ENCODE results near the gene YPEL5. TPM values are rescaled to one million over a fixed set of nuclear protein-coding genes. Genes with fewer than 3 reads are reported as not detected.

YPEL5 gene
- polyA plus RNA-seq, 2 of the 4 experiments (the other 2 are of a cell fraction), result 45.6 to 89.6 TPM

- no peak for FAIRE-seq
- peak overlapping the region; percentile 99 for H3K4me3 ChIP-seq
- WGBS (ENCODE audit: missing lambda C conversion rate), result 38% methylated on average over 8 of the region's 8 CpGs
- peak overlapping the region; percentile 81 for H3K4me2 ChIP-seq
- ATAC-seq, result no peak
- no peak for DNase-seq (ENCODE audit: low read depth in 1 of 2, low spot score in 1 of 2)
- H3K27ac ChIP-seq, result peak overlapping the region; percentile 36 to 67; a peak in 5 of 6 replicates
- H3K9me3 ChIP-seq, result no peaks in the 10 kb centered on the region
- peaks cover 35% of the 10 kb centered on the region for H3K4me1 ChIP-seq
- TF ChIP-seq CBX8 (IDR thresholded peaks at IDR 0.05) (peak; percentile 93), RNF2 (IDR thresholded peaks at IDR 0.05; ENCODE audit: borderline replicate concordance, low read depth) (peak; percentile 78), ZC3H11A (IDR thresholded peaks at IDR 0.05) (no peak), TFCP2L1 (CRISPR knock-in tag; IDR thresholded peaks at IDR 0.05) (peak; percentile 20; the same call in 1 of the 2 replicates)
- POLR2A ChIA-PET, result interaction anchor here (0.7 to 2.5 kb wide), 5 partner anchors 9 to 869 kb away, joined by 3 to 9 read pairs (median 3); no protein-coding TSS in a partner anchor
- CTCF ChIA-PET, result interaction anchor here (0.8 to 13.4 kb wide), 8 partner anchors 10 to 1030 kb away, joined by 3 to 149 read pairs (median 3); no protein-coding TSS in a partner anchor
Observed at GRCh38 chr2:30145826-30146336, 926 bp upstream of the YPEL5 start.

GRCh38 chr2:30147196-30147714 is 448 bp downstream of the YPEL5 start:
- TF ChIP-seq BCL3 (IDR thresholded peaks at IDR 0.05) (peak; percentile 9; the same call in 1 of the 3 replicates), CHD2 (IDR thresholded peaks at IDR 0.05; ENCODE audit: low read length, partially characterized antibody) (no peak)
- Histone ChIP-seq H3K4me3 (peak overlapping the region; percentile 99), H3K4me1 (peaks cover 36% of the 10 kb centered on the region), H3K27ac (peak overlapping the region; percentile 95), H3K9me3 (no peaks in the 10 kb centered on the region), H3K4me2 (peak overlapping the region; percentile 86)
- no CpG with 5 or more reads among the region's 79 CpGs for WGBS (ENCODE audit: missing lambda C conversion rate)
- ChIA-PET POLR2A (interaction anchor here (0.7 to 2.5 kb wide), 7 partner anchors 12 to 1017 kb away, joined by 3 to 9 read pairs (median 3); partner anchors contain the start of gene LCLAT1), CTCF (interaction anchor here (0.8 to 13.4 kb wide), 9 partner anchors 10 to 517 kb away, joined by 3 to 149 read pairs (median 3); no protein-coding TSS in a partner anchor)
- peak; percentile 9 to 63 for ATAC-seq
- FAIRE-seq, result no peak
- no peak for DNase-seq (ENCODE audit: low read depth in 1 of 2, low spot score in 1 of 2)

GRCh38 chr2:30147715-30148610 is 1.2 kb downstream of the YPEL5 start:
- CTCF ChIA-PET, result interaction anchor here (0.6 to 13.4 kb wide), 17 partner anchors 9 to 559 kb away, joined by 3 to 149 read pairs (median 3); no protein-coding TSS in a partner anchor
- POLR2A ChIA-PET, result interaction anchor here (0.7 to 2.5 kb wide), 3 partner anchors 15 to 1018 kb away, joined by 3 to 9 read pairs (median 6); no protein-coding TSS in a partner anchor
- Histone ChIP-seq H3K4me1 (peaks cover 36% of the 10 kb centered on the region), H3K9me3 (no peaks in the 10 kb centered on the region), H3K4me2 (peak overlapping the region; percentile 86), H3K4me3 (peak overlapping the region; percentile 99), H3K27ac (peak overlapping the region; percentile 95)
- WGBS (ENCODE audit: missing lambda C conversion rate), result 31% methylated on average over 15 of the region's 50 CpGs
- FAIRE-seq (no peak), ATAC-seq (peak; percentile 56 to 67), DNase-seq (ENCODE audit: low read depth in 1 of 2, low spot score in 1 of 2) (peak; percentile 74 to 88)
- no peak for TF ChIP-seq ZFP36 (IDR thresholded peaks at IDR 0.05; ENCODE audit: borderline replicate concordance, partially characterized antibody)
- no peak for TF ChIP-seq NR3C1 (IDR thresholded peaks at IDR 0.05)
- peak; percentile 77 for TF ChIP-seq CTCF (IDR thresholded peaks at IDR 0.05)
- TF ChIP-seq PBX3 (IDR thresholded peaks at IDR 0.05), result peak; percentile 70; the same call in 1 of the 2 replicates
- peak; percentile 17; the same call in 1 of the 2 replicates for TF ChIP-seq MYC (IDR thresholded peaks at IDR 0.05; ENCODE audit: borderline replicate concordance, low read length)
- no peak for TF ChIP-seq ELK1 (IDR thresholded peaks at IDR 0.05; ENCODE audit: low read depth, low read length)
- TF ChIP-seq EP300 (IDR thresholded peaks at IDR 0.05), result no peak
- no peak for TF ChIP-seq FOSL2 (IDR thresholded peaks at IDR 0.05)
- TF ChIP-seq FOSL2 (CRISPR knock-in tag; IDR thresholded peaks at IDR 0.05), result peak; percentile 8; the same call in 1 of the 2 replicates
- no peak for TF ChIP-seq POLR2A (IDR thresholded peaks at IDR 0.05; ENCODE audit: low read length)
- TF ChIP-seq RARB (CRISPR knock-in tag; IDR thresholded peaks at IDR 0.05), result no peak
- TF ChIP-seq SREBF2 (IDR thresholded peaks at IDR 0.05), result no peak
- TF ChIP-seq HOXB13 (CRISPR knock-in tag; IDR thresholded peaks at IDR 0.05; ENCODE audit: low read depth), result no peak
- no peak for TF ChIP-seq KDM5A (IDR thresholded peaks at IDR 0.05)
- TF ChIP-seq MAZ (IDR thresholded peaks at IDR 0.05; ENCODE audit: borderline replicate concordance, low read depth, low read length), result no peak
- no peak for TF ChIP-seq CBX2 (IDR thresholded peaks at IDR 0.05; ENCODE audit: borderline replicate concordance, low read depth)
- TF ChIP-seq JUN (IDR thresholded peaks at IDR 0.05), result no peak
- TF ChIP-seq PHF8 (IDR thresholded peaks at IDR 0.05; ENCODE audit: borderline replicate concordance, low read depth), result peak; percentile 49; the same call in 1 of the 2 replicates
- 0 out of 2 replicates have a peak, but pooled peaks have one; percentile 34 for TF ChIP-seq NPAS2 (CRISPR knock-in tag; IDR thresholded peaks at IDR 0.05; ENCODE audit: borderline replicate concordance)
